ELR (cell line): ENCODE measurements around the gene ATP5F1E.
A peak's percentile ranks its signal among the peaks of the same experiment; 100 is the strongest.
"Not testable (repeated sequence)": the region's sequence is repeated elsewhere in the genome, so short reads cannot be mapped to it uniquely, and the experiment has no call there.

Experiments
- DNase-seq: peaks from one replicate; pipeline ENCODE4 v3.0.0-alpha.2; 2015; ENCODE audit warnings: low read depth

ATP5F1E gene

GRCh38 chr20:58988565-58988882 is 43.6 kb downstream of the ATP5F1E start:
- no peak for DNase-seq

GRCh38 chr20:58987790-58988564 is 44.2 kb downstream of the ATP5F1E start:
- no peak for DNase-seq

- DNase-seq = no peak
Measured at GRCh38 chr20:58986968-58987517, 45.1 kb downstream of the ATP5F1E start.

GRCh38 chr20:58986286-58986967 is 45.7 kb downstream of the ATP5F1E start:
- DNase-seq = no peak

GRCh38 chr20:58985656-58986055 is 46.5 kb downstream of the ATP5F1E start:
- no peak for DNase-seq

GRCh38 chr20:58984691-58985090 is 47.4 kb downstream of the ATP5F1E start:
- no peak for DNase-seq

- DNase-seq = not testable (repeated sequence)
Measured at GRCh38 chr20:58983115-58983468, 49.0 kb downstream of the ATP5F1E start.

- DNase-seq = no peak
Measured at GRCh38 chr20:58982406-58983114, 49.6 kb downstream of the ATP5F1E start.

- DNase-seq = peak; percentile 48
Measured at GRCh38 chr20:58981628-58982364, 50.3 kb downstream of the ATP5F1E start.

- peak; percentile 89 for DNase-seq
Measured at GRCh38 chr20:58980711-58981627, 51.2 kb downstream of the ATP5F1E start, which contains the start of gene NELFCD. TSS of gene NELFCD (plus strand) at chr20:58981256. CDS start at chr20:58981310, 54 bp downstream.

- no peak for DNase-seq
Measured at GRCh38 chr20:58978351-58979190, 53.6 kb downstream of the ATP5F1E start.

GRCh38 chr20:58976061-58976730 is 55.9 kb downstream of the ATP5F1E start:
- peak; percentile 16 for DNase-seq
